ENCODE results near the gene NUP54. TPM values are rescaled to one million over a fixed set of nuclear protein-coding genes. Genes with fewer than 3 reads are reported as not detected.

NUP54 gene
- total and polyA plus RNA-seq, 8 donors = 26.8 to 118 (median 88.5) TPM

DNA sequence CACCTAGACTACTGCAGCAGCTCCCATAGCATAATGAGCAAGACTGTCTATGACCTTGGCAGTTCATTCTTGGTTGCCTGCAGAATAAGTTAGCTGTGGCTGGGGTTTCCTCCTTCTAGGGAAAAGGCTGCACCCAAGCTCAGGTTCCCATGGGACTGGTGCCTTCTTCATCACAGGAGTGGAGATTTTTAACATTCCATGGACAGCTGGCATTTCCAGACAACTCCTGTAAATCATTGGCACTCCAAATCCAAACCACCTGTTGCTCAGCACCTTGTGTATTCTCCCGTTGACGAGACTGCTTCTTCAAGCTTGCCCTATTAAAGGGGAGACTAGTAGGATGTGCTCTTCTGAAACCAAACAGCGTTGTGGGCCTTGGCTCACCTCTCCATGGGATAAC is 7.8 kb upstream of the NUP54 start:
- Histone ChIP-seq H3K27ac (no peak overlapping the region), H3K36me3 (peaks cover 0 to 25% of the 10 kb centered on the region in 2 donors), H3K4me3 (no peak overlapping the region)

DNA sequence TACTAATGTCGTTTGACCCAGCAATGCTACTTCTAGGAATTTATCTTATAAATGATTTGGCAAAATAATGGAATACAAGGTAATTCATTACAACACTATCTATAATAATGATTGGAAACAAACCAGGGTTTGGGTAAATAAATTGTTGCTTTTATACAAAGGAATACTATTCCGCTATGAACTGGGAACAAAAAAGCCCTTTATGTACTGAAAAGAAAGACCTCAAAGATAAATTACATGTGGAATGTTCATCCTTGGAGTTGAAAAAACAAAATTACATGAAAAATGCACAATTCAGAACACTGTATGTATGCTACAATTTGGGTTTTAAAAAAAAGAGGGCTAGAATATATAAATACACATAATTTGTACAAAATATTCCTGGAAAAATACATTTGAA is 5.2 kb upstream of the NUP54 start:
- DNase-seq (no peak), ATAC-seq (no peak)
- Histone ChIP-seq H3K4me3 (no peak overlapping the region), H3K36me3 (no peaks in the 10 kb centered on the region), H3K27me3 (no peaks in the 10 kb centered on the region), H3K4me1 (peaks cover 0 to 6% of the 10 kb centered on the region in 2 donors), H3K9me3 (no peaks in the 10 kb centered on the region), H3K27ac (no peak overlapping the region)
- intact Hi-C loops (cut with DNase I) = no loop called here
- TF ChIP-seq, protein P1, sequence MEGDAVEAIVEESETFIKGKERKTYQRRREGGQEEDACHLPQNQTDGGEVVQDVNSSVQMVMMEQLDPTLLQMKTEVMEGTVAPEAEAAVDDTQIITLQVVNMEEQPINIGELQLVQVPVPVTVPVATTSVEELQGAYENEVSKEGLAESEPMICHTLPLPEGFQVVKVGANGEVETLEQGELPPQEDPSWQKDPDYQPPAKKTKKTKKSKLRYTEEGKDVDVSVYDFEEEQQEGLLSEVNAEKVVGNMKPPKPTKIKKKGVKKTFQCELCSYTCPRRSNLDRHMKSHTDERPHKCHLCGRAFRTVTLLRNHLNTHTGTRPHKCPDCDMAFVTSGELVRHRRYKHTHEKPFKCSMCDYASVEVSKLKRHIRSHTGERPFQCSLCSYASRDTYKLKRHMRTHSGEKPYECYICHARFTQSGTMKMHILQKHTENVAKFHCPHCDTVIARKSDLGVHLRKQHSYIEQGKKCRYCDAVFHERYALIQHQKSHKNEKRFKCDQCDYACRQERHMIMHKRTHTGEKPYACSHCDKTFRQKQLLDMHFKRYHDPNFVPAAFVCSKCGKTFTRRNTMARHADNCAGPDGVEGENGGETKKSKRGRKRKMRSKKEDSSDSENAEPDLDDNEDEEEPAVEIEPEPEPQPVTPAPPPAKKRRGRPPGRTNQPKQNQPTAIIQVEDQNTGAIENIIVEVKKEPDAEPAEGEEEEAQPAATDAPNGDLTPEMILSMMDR (IDR thresholded peaks at IDR 0.05) = no peak

More for the DNA sequence above, 7.8 kb upstream of the NUP54 start:
- ATAC-seq (no peak), DNase-seq (no peak)
- TF ChIP-seq, protein P1 (IDR thresholded peaks at IDR 0.05) = no peak
- Histone ChIP-seq H3K9me3 (no peaks in the 10 kb centered on the region), H3K27me3 (no peaks in the 10 kb centered on the region), H3K4me1 (no peaks in the 10 kb centered on the region)
- intact Hi-C loops (cut with DNase I) = no loop called here

DNA sequence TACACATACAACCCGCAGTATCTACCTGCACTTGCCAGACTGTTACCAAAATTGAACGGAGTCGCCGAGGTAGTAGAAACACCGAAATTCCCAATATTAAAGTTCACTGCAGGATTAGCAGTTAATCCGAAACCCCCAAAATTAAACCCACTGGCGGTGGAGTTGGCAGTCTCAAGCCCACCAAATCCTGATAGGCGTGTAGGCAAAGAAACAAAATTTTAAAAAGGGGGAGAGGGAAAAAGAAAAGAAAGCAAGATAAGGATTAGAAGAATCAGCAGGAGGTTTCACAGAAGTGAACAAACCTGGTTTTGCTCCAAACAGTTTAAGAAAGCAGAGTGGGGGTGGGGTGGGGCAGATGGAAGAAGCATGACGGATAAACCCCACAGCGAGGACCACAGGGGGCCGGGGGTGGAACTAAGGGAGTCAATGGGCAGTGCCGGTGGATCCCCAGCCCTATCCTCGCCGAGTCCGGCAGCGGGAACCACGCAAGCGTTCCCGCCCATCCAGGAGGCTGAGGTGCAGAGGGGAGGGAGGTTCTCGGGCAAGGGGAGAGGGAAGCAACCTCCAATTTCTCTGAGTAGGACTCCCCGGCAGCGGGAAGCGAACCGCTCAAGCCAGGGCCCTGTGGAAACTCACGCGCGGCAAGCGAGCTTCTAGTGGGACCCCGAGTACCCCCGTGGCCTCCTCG is 599 bp downstream of the NUP54 start:
- peak in 3 of 4 donors; percentile 69 to 87 (median 69) for DNase-seq
- ATAC-seq = peak; percentile 87
- peaks cover 0 to 13% of the 10 kb centered on the region in 2 donors for H3K36me3 ChIP-seq
- no peaks in the 10 kb centered on the region for H3K27me3 ChIP-seq
- H3K4me3 ChIP-seq = peak overlapping the region; percentile 84 to 97
- H3K4me1 ChIP-seq = peaks cover 11 to 25% of the 10 kb centered on the region in 2 donors
- TF ChIP-seq, protein P1 (IDR thresholded peaks at IDR 0.05) = no peak
- H3K9me3 ChIP-seq = no peaks in the 10 kb centered on the region
- intact Hi-C loops (cut with DNase I) = no loop called here
- peak overlapping the region; percentile 93 for H3K27ac ChIP-seq

DNA sequence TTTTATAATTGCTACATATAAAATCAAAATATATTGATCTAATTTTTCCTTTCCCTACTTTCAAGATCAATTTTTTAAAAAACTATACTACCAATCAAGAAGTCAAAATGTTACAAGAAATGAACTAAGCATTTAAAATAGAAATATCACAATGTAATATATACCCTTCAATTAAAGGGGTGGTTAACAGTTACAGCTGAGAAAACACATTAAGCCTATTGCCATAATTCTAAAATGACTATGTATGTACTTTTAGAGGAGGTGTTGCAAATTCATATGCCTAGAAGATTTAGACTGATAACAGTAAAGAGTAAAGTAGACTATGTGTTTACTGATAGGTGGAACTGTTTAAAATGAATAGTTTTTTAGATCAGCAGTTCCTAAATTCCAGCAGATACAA is 3.7 kb downstream of the NUP54 start:
- no peaks in the 10 kb centered on the region for H3K9me3 ChIP-seq
- H3K36me3 ChIP-seq = peaks cover 0 to 42% of the 10 kb centered on the region in 2 donors
- no peak overlapping the region for H3K27ac ChIP-seq
- peaks cover 11 to 25% of the 10 kb centered on the region in 2 donors for H3K4me1 ChIP-seq
- H3K4me3 ChIP-seq = no peak overlapping the region
- DNase-seq = no peak
- no peaks in the 10 kb centered on the region for H3K27me3 ChIP-seq
- intact Hi-C loops (cut with DNase I) = no loop called here
- no peak for ATAC-seq
- TF ChIP-seq, protein P1 (IDR thresholded peaks at IDR 0.05) = no peak

DNA sequence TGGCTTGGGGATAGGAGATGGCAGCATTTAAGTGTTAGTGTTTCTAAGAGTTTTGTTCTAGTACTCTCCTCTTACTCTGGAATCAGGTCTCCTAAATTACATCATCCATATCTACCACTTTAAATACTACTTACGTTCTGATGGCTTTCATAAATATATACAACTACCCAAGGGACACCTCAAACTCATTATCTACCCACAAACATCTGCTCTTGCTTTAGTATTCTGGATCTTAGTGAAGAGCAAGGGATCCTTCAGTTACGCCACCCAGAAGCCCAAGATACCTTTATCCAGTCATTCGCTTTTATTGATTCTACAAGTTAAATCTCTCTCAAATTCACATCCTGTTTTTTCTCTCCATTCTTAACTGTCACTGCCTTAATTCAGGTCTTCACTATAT is 7.0 kb downstream of the NUP54 start:
- intact Hi-C loops (cut with DNase I) = no loop called here
- H3K4me1 ChIP-seq = peaks cover under 1 to 6% of the 10 kb centered on the region in 2 donors
- DNase-seq = no peak
- H3K36me3 ChIP-seq = peaks cover 0 to 68% of the 10 kb centered on the region in 2 donors
- H3K27me3 ChIP-seq = no peaks in the 10 kb centered on the region
- no peak overlapping the region for H3K27ac ChIP-seq
- ATAC-seq = no peak
- H3K4me3 ChIP-seq = no peak overlapping the region
- TF ChIP-seq, protein P1 (IDR thresholded peaks at IDR 0.05) = no peak
- no peaks in the 10 kb centered on the region for H3K9me3 ChIP-seq
